Naive thymus-derived CD8-positive, alpha-beta T cell (primary cell): ENCODE measurements around the gene LANCL2. TPM values are rescaled to one million over a fixed set of nuclear protein-coding genes. Genes with fewer than 3 reads are reported as not detected.

ENCODE experiments used
- ATAC-seq, 2 donors: fragments of 150-1000 bp; cut with Tn5 transposase in 1 of 2; sonication (Bioruptor Pico), chemical (Tn5 transposase) in 1 of 2; 1 replicate in 1 of 2; 2 replicates in 1 of 2; pipeline ENCODE4 v1.10.0; 2021; ENCODE audit warnings: mild to moderate bottlenecking in 2 of 2, moderate library complexity in 2 of 2
- POLR2A ChIA-PET: fragments of 350-600 bp; sonication (Branson Sonifier 250); formaldehyde crosslinking; loops from one replicate; lab custom pipeline; 2021; ENCODE audit warnings: antibody characterized with exemption; lab: Charles Lee
- DNase-seq, 10 donors: peaks; one replicate each; pipeline versions ENCODE4 v3.0.0 to v3.0.0-alpha.2; 2020 to 2022
- H3K27ac Mint-ChIP-seq, 10 donors: one replicate each; pipeline ENCODE4 v1.8.0; 2020 to 2022; ENCODE audit warnings: mild to moderate bottlenecking in 10 of 10, mixed read lengths in 10 of 10, moderate library complexity in 4 of 10, inconsistent platforms in 1 of 10
- H3K27me3 Mint-ChIP-seq, 5 donors: one replicate each; pipeline ENCODE4 v1.8.0; 2021 to 2022; ENCODE audit warnings: mixed read lengths in 5 of 5
- H3K36me3 Mint-ChIP-seq, 3 donors: one replicate each; pipeline ENCODE4 v1.8.0; 2020 to 2022; ENCODE audit warnings: mixed read lengths in 3 of 3, mild to moderate bottlenecking in 2 of 3, inconsistent platforms in 1 of 3
- H3K4me1 Mint-ChIP-seq, 4 donors: one replicate each; pipeline ENCODE4 v1.8.0; 2021 to 2022; ENCODE audit warnings: mixed read lengths in 4 of 4
- H3K4me3 Mint-ChIP-seq, 10 donors: one replicate each; pipeline ENCODE4 v1.8.0; 2020 to 2022; ENCODE audit warnings: mild to moderate bottlenecking in 10 of 10, mixed read lengths in 10 of 10, moderate library complexity in 6 of 10, inconsistent platforms in 1 of 10
- H3K9me3 Mint-ChIP-seq, 9 donors: one replicate each; pipeline ENCODE4 v1.8.0; 2020 to 2022; ENCODE audit warnings: mixed read lengths in 9 of 9, mild to moderate bottlenecking in 3 of 9, inconsistent platforms in 1 of 9, moderate library complexity in 1 of 9
- polyA plus RNA-seq, 3 donors: library from polyadenylated mRNA; unstranded; fragments of 300-500 nt; fragmentation: Illumina TruSeq; gene quantifications; one replicate each; pipeline ENCODE4 v1.2.3, GENCODE V29; 2021
- total RNA-seq, 8 experiments: library from RNA in 2 of 8; stranded (reverse) in 2 of 8; gene quantifications; one replicate each; pipeline ENCODE4 v1.2.3 and lab custom pipeline; 2021 to 2026

LANCL2 gene
- total and polyA plus RNA-seq, 5 experiments from 2014 or later = 4.6 to 7.0 (median 5.7) TPM

DNA sequence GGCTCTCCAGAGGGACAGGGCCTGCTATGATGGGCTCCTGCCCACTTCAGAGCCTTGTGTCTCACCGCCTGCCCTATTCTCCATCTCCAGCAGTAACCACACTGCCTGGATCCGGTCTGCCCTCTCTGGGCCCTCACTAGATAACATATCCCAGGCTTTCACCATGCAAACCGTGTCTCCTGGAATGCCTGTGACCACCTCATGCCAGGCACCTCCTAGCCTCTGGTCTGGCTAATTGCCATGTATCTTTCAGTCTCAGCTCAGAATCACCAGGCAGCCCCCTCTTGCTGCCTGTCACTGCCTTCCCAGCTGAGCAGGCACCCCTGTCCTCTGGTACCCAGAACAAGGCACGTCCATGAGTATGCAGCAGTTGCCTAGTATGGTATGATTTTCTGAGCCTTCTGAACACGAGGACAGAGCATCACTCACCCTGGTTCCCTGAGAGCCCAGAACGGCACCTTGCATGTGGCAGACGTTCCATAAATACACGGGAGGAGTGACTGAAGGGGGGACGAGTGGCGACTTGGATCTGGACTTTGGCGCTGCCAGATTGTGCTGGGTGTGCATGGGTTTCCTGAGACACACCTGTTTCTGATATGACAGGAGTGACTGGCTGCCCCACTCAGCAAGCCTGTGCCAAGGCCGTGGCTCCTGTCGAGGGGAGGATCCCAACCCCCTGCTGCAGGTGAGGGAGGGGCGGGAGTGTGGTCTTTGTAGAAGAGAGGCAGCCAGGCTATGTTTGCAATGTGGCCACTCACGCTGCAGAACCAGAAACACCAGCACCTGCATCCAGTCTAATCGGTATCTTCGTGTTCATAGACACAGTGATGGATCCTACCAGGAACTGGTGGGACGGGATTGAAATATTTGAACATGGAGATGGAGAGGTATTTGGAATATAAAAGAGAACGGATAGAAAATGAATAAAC, 112.0 kb downstream of the LANCL2 start:
- POLR2A ChIA-PET = no interaction called here
- H3K9me3 Mint-ChIP-seq = no peaks in the 10 kb centered on the region
- H3K36me3 Mint-ChIP-seq = peaks cover 0 to 6% (median 3%) of the 10 kb centered on the region in 3 donors
- H3K4me3 Mint-ChIP-seq = peak overlapping the region in 9 of 10 donors; percentile 7 to 79 (median 57)
- ATAC-seq (no peak), DNase-seq (no peak)
- H3K27me3 Mint-ChIP-seq = no peaks in the 10 kb centered on the region
- H3K27ac Mint-ChIP-seq = peak overlapping the region; percentile 36 to 94 (median 85)
- peaks cover 50 to 76% (median 72%) of the 10 kb centered on the region in 4 donors for H3K4me1 Mint-ChIP-seq

- peak overlapping the region in 8 of 10 donors; percentile 19 to 94 (median 82) for H3K27ac Mint-ChIP-seq
- H3K9me3 Mint-ChIP-seq = no peaks in the 10 kb centered on the region
- POLR2A ChIA-PET = no interaction called here
- H3K4me1 Mint-ChIP-seq = peaks cover 50 to 76% (median 71%) of the 10 kb centered on the region in 4 donors
- H3K27me3 Mint-ChIP-seq = no peaks in the 10 kb centered on the region
- peak overlapping the region in 1 of 10 donors; percentile 10 for H3K4me3 Mint-ChIP-seq
- DNase-seq (no peak), ATAC-seq (no peak)
- H3K36me3 Mint-ChIP-seq = peaks cover 0 to 7% (median 4%) of the 10 kb centered on the region in 3 donors
These were observed 112.7 kb downstream of the LANCL2 start for GRCh38 chr7:55477781-55478374.

GRCh38 chr7:55478700-55479099, 113.6 kb downstream of the LANCL2 start:
- no peaks in the 10 kb centered on the region for H3K9me3 Mint-ChIP-seq
- ATAC-seq = no peak
- no peaks in the 10 kb centered on the region for H3K27me3 Mint-ChIP-seq
- POLR2A ChIA-PET = interaction anchor here (0.7 to 0.9 kb wide), 3 partner anchors 9 to 113 kb away, joined by 3 to 4 read pairs (median 4); no protein-coding TSS in a partner anchor
- peaks cover 0 to 9% (median 6%) of the 10 kb centered on the region in 3 donors for H3K36me3 Mint-ChIP-seq
- peak overlapping the region in 9 of 10 donors; percentile 0 to 90 (median 57) for H3K27ac Mint-ChIP-seq
- peak overlapping the region in 2 of 10 donors; percentile 34 to 43 for H3K4me3 Mint-ChIP-seq
- H3K4me1 Mint-ChIP-seq = peaks cover 52 to 75% (median 69%) of the 10 kb centered on the region in 4 donors
- DNase-seq = no peak

GRCh38 chr7:55481155-55481554, 116.0 kb downstream of the LANCL2 start:
- no peak for DNase-seq
- Mint-ChIP-seq H3K4me1 (peaks cover 47 to 72% (median 59%) of the 10 kb centered on the region in 4 donors), H3K36me3 (peaks cover 0 to 25% (median 7%) of the 10 kb centered on the region in 3 donors), H3K27me3 (no peaks in the 10 kb centered on the region), H3K27ac (peak overlapping the region in 5 of 10 donors; percentile 32 to 56 (median 43)), H3K4me3 (no peak overlapping the region), H3K9me3 (no peaks in the 10 kb centered on the region)
- POLR2A ChIA-PET = no interaction called here
- no peak for ATAC-seq

- ATAC-seq = no peak
- Mint-ChIP-seq H3K27ac (peak overlapping the region in 6 of 10 donors; percentile 28 to 79 (median 50)), H3K4me1 (peaks cover 31 to 64% (median 46%) of the 10 kb centered on the region in 4 donors)
These were observed 117.9 kb downstream of the LANCL2 start for GRCh38 chr7:55483046-55483445.

More at GRCh38 chr7:55483046-55483445, 117.9 kb downstream of the LANCL2 start:
- H3K36me3 Mint-ChIP-seq = peaks cover 0 to 39% (median 5%) of the 10 kb centered on the region in 3 donors
- no peaks in the 10 kb centered on the region for H3K9me3 Mint-ChIP-seq
- POLR2A ChIA-PET = interaction anchor here (0.7 kb wide), 1 partner anchor 89 kb away, joined by 4 read pairs; the partner anchor contains the start of gene VOPP1
- DNase-seq = no peak
- no peaks in the 10 kb centered on the region for H3K27me3 Mint-ChIP-seq
- H3K4me3 Mint-ChIP-seq = no peak overlapping the region

Other genes with a start within 250 kb of the LANCL2 start
- 10 to 100 TPM; 47.0 to 48.9 TPM for gene VOPP1, start 207.2 kb downstream of the LANCL2 start, total RNA-seq
- gene VOPP1, start 207.2 kb downstream of the LANCL2 start, polyA plus RNA-seq = 10 to 100 TPM; 19.5 to 31.5 (median 20.9) TPM